Loucy (cell line): ENCODE measurements around the gene PIK3R5.
"Not testable (repeated sequence)": the region's sequence is repeated elsewhere in the genome, so short reads cannot be mapped to it uniquely, and the experiment has no call there.

Source experiments
- H2AFZ ChIP-seq: fragments of 200-600 bp; sonication (generic); 2 replicates; pipeline ENCODE4 v1.6.0; 2016; ENCODE audit warnings: antibody characterized with exemption, mild to moderate bottlenecking, low read length, moderate library complexity
- H3F3A ChIP-seq: fragments of 200-600 bp; 2 replicates; pipeline ENCODE4 v1.6.0; 2016; ENCODE audit warnings: antibody characterized with exemption, low read depth, mild to moderate bottlenecking
- H3K27me3 ChIP-seq: fragments of 200-600 bp; sonication (generic); 2 replicates; pipeline ENCODE4 v1.6.1; 2014; ENCODE audit warnings: low read length, mild to moderate bottlenecking; ENCODE audit not compliant: insufficient read depth, poor library complexity, severe bottlenecking
- H3K36me3 ChIP-seq: fragments of 200-600 bp; sonication (generic); 2 replicates; pipeline ENCODE4 v1.6.1; 2016; ENCODE audit warnings: low read length; ENCODE audit not compliant: insufficient read depth
- H3K4me1 ChIP-seq: fragments of 200-600 bp; sonication (generic); 2 replicates; pipeline ENCODE4 v1.5.1; 2014; ENCODE audit warnings: low read length, mild to moderate bottlenecking; ENCODE audit not compliant: insufficient read depth, poor library complexity, severe bottlenecking
- H3K4me2 ChIP-seq: fragments of 200-600 bp; sonication (generic); 2 replicates; pipeline ENCODE4 v1.6.0; 2014; ENCODE audit warnings: antibody characterized with exemption, low read length, low read depth, mild to moderate bottlenecking; ENCODE audit not compliant: poor library complexity, severe bottlenecking
- H3K4me3 ChIP-seq: fragments of 200-600 bp; sonication (generic); 2 replicates; pipeline ENCODE4 v1.5.1; 2014; ENCODE audit warnings: low read length, mild to moderate bottlenecking, mixed read lengths; ENCODE audit not compliant: poor library complexity, severe bottlenecking
- H3K79me2 ChIP-seq: fragments of 200-600 bp; sonication (generic); 2 replicates; pipeline ENCODE4 v1.6.1; 2014; ENCODE audit warnings: low read length; ENCODE audit not compliant: insufficient read depth
- H3K9ac ChIP-seq: fragments of 200-600 bp; sonication (generic); 2 replicates; pipeline ENCODE4 v1.6.0; 2014; ENCODE audit warnings: mild to moderate bottlenecking, low read depth, low read length, moderate library complexity; ENCODE audit not compliant: poor library complexity, severe bottlenecking
- H3K9me2 ChIP-seq: fragments of 200-600 bp; sonication (generic); replicated peaks from 2 replicates; pipeline ENCODE4 v1.6.1; 2016; ENCODE audit warnings: low read depth, low read length, mixed read lengths
- H3K9me3 ChIP-seq: fragments of 200-600 bp; sonication (generic); 2 replicates; pipeline ENCODE4 v1.6.1; 2014; ENCODE audit warnings: mild to moderate bottlenecking, antibody characterized with exemption, low read length, low read depth; ENCODE audit not compliant: insufficient read depth
- H4K20me1 ChIP-seq: fragments of 200-600 bp; sonication (generic); 2 replicates; pipeline ENCODE4 v1.6.0; 2014; ENCODE audit warnings: antibody characterized with exemption, low read length, mild to moderate bottlenecking; ENCODE audit not compliant: insufficient read depth, poor library complexity, severe bottlenecking
- EZH2phosphoT487 ChIP-seq: fragments of 200-600 bp; IDR thresholded peaks from 2 replicates; pipeline ENCODE4 v1.6.1; 2018; ENCODE audit warnings: antibody characterized with exemption, mild to moderate bottlenecking, moderate library complexity, borderline replicate concordance
- TF ChIP-seq, protein P1 (sequence below): fragments of 200-600 bp; sonication (generic); conservative IDR thresholded peaks from 2 replicates; pipeline ENCODE4 v1.5.1; 2014; ENCODE audit warnings: mild to moderate bottlenecking, antibody characterized with exemption, low read length

PIK3R5 gene

DNA sequence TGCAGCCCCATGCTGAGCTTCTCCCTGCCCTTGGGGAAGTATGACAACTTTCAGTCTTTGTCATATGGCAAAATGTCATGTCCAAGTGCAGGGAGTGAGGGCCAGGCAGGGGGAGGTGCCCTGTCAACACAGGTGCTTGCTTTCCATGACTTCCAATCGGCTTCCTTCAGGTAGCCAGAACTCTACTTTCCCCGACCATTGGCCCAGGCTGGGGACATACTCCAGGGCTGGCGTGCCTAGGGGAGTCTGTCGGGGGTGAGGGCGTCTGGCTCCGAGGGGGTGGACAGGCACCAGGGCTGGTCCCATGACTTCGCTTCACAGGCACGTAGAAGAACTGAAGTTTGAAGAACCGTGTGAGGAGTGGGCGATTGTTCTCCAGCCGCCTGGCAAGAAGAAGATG, 78.2 kb downstream of the PIK3R5 start:
- H3K4me3 ChIP-seq, result no peak overlapping the region
- no peaks in the 10 kb centered on the region for H3K27me3 ChIP-seq
- no peaks in the 10 kb centered on the region for H3F3A ChIP-seq
- no peaks in the 10 kb centered on the region for H3K4me1 ChIP-seq
- TF ChIP-seq, protein P1, sequence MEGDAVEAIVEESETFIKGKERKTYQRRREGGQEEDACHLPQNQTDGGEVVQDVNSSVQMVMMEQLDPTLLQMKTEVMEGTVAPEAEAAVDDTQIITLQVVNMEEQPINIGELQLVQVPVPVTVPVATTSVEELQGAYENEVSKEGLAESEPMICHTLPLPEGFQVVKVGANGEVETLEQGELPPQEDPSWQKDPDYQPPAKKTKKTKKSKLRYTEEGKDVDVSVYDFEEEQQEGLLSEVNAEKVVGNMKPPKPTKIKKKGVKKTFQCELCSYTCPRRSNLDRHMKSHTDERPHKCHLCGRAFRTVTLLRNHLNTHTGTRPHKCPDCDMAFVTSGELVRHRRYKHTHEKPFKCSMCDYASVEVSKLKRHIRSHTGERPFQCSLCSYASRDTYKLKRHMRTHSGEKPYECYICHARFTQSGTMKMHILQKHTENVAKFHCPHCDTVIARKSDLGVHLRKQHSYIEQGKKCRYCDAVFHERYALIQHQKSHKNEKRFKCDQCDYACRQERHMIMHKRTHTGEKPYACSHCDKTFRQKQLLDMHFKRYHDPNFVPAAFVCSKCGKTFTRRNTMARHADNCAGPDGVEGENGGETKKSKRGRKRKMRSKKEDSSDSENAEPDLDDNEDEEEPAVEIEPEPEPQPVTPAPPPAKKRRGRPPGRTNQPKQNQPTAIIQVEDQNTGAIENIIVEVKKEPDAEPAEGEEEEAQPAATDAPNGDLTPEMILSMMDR, result no peak
- TF ChIP-seq EZH2phosphoT487, result no peak
- no peak overlapping the region for H3K9ac ChIP-seq
- H3K4me2 ChIP-seq, result no peak overlapping the region
- no peaks in the 10 kb centered on the region for H4K20me1 ChIP-seq
- H3K9me3 ChIP-seq, result no peaks in the 10 kb centered on the region
- H3K79me2 ChIP-seq, result no peaks in the 10 kb centered on the region
- peaks cover 14% of the 10 kb centered on the region; the same call in 1 of the 2 replicates for H3K36me3 ChIP-seq
- no peak overlapping the region for H2AFZ ChIP-seq
- H3K9me2 ChIP-seq, result no peaks in the 10 kb centered on the region

GRCh38 chr17:8885967-8886684, 79.4 kb downstream of the PIK3R5 start:
- no peak overlapping the region for H3K4me2 ChIP-seq
- no peaks in the 10 kb centered on the region for H3K79me2 ChIP-seq
- no peak overlapping the region for H3K9ac ChIP-seq
- H3K9me3 ChIP-seq, result no peaks in the 10 kb centered on the region
- no peaks in the 10 kb centered on the region for H3F3A ChIP-seq
- H3K4me1 ChIP-seq, result no peaks in the 10 kb centered on the region
- H3K4me3 ChIP-seq, result no peak overlapping the region
- H2AFZ ChIP-seq, result no peak overlapping the region
- no peaks in the 10 kb centered on the region for H3K27me3 ChIP-seq
- no peak for TF ChIP-seq EZH2phosphoT487
- TF ChIP-seq, protein P1, result no peak
- no peaks in the 10 kb centered on the region for H3K9me2 ChIP-seq
- H3K36me3 ChIP-seq, result peaks cover 20% of the 10 kb centered on the region; the same call in 1 of the 2 replicates
- H4K20me1 ChIP-seq, result no peaks in the 10 kb centered on the region

DNA sequence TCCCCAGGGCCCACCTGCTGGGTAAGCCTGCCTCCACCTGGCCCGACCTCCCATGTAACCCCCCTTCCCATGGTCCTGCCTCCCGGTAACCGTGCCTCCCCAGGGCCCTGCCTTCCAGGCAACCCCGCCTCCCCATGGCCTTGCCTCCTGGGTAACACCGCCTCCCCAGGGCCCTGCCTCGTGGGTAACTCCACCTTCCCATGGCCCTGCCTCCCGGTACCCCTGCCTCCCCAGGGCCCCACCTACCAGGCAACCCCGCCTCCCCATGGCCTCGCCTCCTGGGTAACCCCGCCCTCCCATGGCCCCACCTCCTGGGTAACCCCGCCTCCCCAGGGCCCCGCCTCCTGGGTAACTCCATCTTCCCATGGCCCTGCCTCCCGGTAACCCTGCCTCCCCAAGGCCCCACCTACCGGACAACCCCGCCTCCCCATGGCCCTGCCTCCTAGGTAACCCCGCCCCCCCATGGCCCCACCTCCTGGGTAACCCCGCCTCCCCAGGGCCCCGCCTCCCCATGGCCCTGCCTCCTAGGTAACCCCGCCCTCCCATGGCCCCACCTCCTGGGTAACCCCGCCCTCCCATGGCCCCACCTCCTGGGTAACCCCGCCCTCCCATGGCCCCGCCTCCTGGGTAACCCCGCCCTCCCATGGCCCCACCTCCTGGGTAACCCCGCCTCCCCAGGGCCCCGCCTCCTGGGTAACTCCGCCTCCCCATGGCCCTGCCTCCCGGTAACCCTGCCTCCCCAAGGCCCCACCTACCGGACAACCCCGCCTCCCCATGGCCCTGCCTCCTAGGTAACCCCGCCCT, 80.1 kb downstream of the PIK3R5 start:
- H3F3A ChIP-seq, H3K9me2 ChIP-seq, H2AFZ ChIP-seq, H3K9me3 ChIP-seq, H3K9ac ChIP-seq, H3K79me2 ChIP-seq, H3K4me1 ChIP-seq, H3K27me3 ChIP-seq, H3K4me2 ChIP-seq, H3K4me3 ChIP-seq, H4K20me1 ChIP-seq: not testable (repeated sequence)
- peaks cover 24% of the 10 kb centered on the region; the same call in 1 of the 2 replicates for H3K36me3 ChIP-seq
